ENCODE data around the gene NTSR1. TPM values are rescaled to one million over a fixed set of nuclear protein-coding genes. Genes with fewer than 3 reads are reported as not detected.

NTSR1 gene
- total and polyA plus RNA-seq, 2 of the 13 experiments (the other 11 are each of a cell fraction or from before 2014, with no cell fraction given): 0.09 to 0.12 TPM

DNA sequence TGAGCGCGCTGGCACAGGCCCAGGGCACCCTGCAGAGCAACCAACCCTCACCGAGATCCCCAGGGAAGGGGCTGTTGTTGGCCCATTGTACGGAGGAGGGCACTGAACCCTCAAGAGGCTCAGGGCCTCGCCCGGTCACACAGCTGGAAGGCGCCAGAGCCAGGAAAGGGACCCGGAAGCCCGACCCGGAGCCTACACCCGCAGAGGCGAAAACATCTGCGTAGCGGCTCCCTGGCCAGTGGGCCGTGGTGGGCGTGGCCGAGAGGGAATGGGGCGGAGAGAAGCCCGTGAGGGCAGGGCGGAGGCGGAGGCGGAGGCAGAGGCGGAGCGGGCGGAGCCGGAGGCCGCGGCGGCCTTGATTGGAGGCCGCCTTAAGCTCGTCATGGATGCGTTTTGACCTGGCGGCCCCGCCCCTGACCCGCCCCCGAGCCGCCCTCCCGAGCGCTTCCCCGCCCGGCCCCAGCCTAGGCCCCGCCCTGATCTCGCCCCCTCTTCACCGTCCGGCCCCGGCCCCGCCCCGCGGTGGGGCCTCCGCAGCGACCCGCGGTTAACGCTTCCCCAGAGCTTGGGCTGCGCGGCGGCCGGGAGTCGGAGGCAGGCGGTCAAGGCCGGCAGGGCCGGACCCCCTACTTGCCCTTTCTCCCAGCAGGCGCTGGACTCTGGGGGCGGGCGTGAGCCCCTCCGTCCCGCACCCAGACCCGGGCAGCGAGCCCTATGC is 85.5 kb downstream of the NTSR1 start (continued):
- TF ChIP-seq, protein P1, sequence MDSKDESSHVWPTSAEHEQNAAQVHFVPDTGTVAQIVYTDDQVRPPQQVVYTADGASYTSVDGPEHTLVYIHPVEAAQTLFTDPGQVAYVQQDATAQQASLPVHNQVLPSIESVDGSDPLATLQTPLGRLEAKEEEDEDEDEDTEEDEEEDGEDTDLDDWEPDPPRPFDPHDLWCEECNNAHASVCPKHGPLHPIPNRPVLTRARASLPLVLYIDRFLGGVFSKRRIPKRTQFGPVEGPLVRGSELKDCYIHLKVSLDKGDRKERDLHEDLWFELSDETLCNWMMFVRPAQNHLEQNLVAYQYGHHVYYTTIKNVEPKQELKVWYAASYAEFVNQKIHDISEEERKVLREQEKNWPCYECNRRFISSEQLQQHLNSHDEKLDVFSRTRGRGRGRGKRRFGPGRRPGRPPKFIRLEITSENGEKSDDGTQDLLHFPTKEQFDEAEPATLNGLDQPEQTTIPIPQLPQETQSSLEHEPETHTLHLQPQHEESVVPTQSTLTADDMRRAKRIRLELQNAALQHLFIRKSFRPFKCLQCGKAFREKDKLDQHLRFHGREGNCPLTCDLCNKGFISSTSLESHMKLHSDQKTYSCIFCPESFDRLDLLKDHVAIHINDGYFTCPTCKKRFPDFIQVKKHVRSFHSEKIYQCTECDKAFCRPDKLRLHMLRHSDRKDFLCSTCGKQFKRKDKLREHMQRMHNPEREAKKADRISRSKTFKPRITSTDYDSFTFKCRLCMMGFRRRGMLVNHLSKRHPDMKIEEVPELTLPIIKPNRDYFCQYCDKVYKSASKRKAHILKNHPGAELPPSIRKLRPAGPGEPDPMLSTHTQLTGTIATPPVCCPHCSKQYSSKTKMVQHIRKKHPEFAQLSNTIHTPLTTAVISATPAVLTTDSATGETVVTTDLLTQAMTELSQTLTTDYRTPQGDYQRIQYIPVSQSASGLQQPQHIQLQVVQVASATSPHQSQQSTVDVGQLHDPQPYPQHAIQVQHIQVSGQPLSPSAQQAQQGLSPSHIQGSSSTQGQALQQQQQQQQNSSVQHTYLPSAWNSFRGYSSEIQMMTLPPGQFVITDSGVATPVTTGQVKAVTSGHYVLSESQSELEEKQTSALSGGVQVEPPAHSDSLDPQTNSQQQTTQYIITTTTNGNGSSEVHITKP (CRISPR knock-in tag; IDR thresholded peaks at IDR 0.05; ENCODE audit: low read depth): no peak
- TF ChIP-seq RNF2 (conservative IDR thresholded peaks at IDR 0.05; ENCODE audit: low read depth) (0 out of 2 replicates have a peak, but pooled peaks have one; percentile 16), ERF (CRISPR knock-in tag; IDR thresholded peaks at IDR 0.05) (peak; percentile 50), MIER3 (CRISPR knock-in tag; IDR thresholded peaks at IDR 0.05; ENCODE audit: borderline replicate concordance) (peak; percentile 19; the same call in 1 of the 2 replicates), ZNF260 (CRISPR knock-in tag; IDR thresholded peaks at IDR 0.05; ENCODE audit: borderline replicate concordance, low read depth) (0 out of 2 replicates have a peak, but pooled peaks have one; percentile 26), XBP1 (CRISPR knock-in tag; IDR thresholded peaks at IDR 0.05) (no peak), CBX5 (CRISPR knock-in tag; IDR thresholded peaks at IDR 0.05; ENCODE audit: borderline replicate concordance) (peak; percentile 84), ZNF317 (CRISPR knock-in tag; IDR thresholded peaks at IDR 0.05) (peak; percentile 46), ZNF782 (CRISPR knock-in tag; IDR thresholded peaks at IDR 0.05; ENCODE audit: borderline replicate concordance) (peak; percentile 89), ZNF598 (CRISPR knock-in tag; IDR thresholded peaks at IDR 0.05; ENCODE audit: borderline replicate concordance) (no peak; the same call in 1 of the 2 replicates), RELA (CRISPR knock-in tag; IDR thresholded peaks at IDR 0.05) (0 out of 2 replicates have a peak, but pooled peaks have one; percentile 46), SP2 (CRISPR knock-in tag; IDR thresholded peaks at IDR 0.05) (no peak), FOXP1 (IDR thresholded peaks at IDR 0.05) (no peak), FOXP1 (CRISPR knock-in tag; IDR thresholded peaks at IDR 0.05) (0 out of 2 replicates have a peak, but pooled peaks have one; percentile 4), KLF15 (CRISPR knock-in tag; IDR thresholded peaks at IDR 0.05; ENCODE audit: borderline replicate concordance) (peak; percentile 31; the same call in 1 of the 2 replicates), KDM1A (CRISPR knock-in tag; IDR thresholded peaks at IDR 0.05) (peak; percentile 88; the same call in 1 of the 2 replicates)
- TF ChIP-seq, protein P2, sequence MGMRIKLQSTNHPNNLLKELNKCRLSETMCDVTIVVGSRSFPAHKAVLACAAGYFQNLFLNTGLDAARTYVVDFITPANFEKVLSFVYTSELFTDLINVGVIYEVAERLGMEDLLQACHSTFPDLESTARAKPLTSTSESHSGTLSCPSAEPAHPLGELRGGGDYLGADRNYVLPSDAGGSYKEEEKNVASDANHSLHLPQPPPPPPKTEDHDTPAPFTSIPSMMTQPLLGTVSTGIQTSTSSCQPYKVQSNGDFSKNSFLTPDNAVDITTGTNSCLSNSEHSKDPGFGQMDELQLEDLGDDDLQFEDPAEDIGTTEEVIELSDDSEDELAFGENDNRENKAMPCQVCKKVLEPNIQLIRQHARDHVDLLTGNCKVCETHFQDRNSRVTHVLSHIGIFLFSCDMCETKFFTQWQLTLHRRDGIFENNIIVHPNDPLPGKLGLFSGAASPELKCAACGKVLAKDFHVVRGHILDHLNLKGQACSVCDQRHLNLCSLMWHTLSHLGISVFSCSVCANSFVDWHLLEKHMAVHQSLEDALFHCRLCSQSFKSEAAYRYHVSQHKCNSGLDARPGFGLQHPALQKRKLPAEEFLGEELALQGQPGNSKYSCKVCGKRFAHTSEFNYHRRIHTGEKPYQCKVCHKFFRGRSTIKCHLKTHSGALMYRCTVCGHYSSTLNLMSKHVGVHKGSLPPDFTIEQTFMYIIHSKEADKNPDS (CRISPR knock-in tag; IDR thresholded peaks at IDR 0.05): peak; percentile 90
- TF ChIP-seq, protein P3, sequence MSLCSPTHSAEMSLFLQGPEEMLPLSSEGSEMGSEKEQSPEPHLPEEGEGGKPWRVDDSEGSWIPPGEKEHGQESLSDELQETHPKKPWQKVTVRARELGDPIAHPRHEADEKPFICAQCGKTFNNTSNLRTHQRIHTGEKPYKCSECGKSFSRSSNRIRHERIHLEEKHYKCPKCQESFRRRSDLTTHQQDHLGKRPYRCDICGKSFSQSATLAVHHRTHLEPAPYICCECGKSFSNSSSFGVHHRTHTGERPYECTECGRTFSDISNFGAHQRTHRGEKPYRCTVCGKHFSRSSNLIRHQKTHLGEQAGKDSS (CRISPR knock-in tag; IDR thresholded peaks at IDR 0.05; ENCODE audit: borderline replicate concordance, low read depth): peak; percentile 84; the same call in 1 of the 2 replicates
- TF ChIP-seq, protein P4, sequence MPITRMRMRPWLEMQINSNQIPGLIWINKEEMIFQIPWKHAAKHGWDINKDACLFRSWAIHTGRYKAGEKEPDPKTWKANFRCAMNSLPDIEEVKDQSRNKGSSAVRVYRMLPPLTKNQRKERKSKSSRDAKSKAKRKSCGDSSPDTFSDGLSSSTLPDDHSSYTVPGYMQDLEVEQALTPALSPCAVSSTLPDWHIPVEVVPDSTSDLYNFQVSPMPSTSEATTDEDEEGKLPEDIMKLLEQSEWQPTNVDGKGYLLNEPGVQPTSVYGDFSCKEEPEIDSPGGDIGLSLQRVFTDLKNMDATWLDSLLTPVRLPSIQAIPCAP (CRISPR knock-in tag; IDR thresholded peaks at IDR 0.05; ENCODE audit: low read depth): 0 out of 2 replicates have a peak, but pooled peaks have one; percentile 61
- TF ChIP-seq, protein P5, sequence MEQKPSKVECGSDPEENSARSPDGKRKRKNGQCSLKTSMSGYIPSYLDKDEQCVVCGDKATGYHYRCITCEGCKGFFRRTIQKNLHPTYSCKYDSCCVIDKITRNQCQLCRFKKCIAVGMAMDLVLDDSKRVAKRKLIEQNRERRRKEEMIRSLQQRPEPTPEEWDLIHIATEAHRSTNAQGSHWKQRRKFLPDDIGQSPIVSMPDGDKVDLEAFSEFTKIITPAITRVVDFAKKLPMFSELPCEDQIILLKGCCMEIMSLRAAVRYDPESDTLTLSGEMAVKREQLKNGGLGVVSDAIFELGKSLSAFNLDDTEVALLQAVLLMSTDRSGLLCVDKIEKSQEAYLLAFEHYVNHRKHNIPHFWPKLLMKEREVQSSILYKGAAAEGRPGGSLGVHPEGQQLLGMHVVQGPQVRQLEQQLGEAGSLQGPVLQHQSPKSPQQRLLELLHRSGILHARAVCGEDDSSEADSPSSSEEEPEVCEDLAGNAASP (CRISPR knock-in tag; IDR thresholded peaks at IDR 0.05; ENCODE audit: borderline replicate concordance): peak; percentile 26; the same call in 1 of the 2 replicates
